ENCODE results near the gene TNFRSF1A. TPM values are rescaled to one million over a fixed set of nuclear protein-coding genes. Genes with fewer than 3 reads are reported as not detected.
"Not testable (repeated sequence)": the region's sequence is repeated elsewhere in the genome, so short reads cannot be mapped to it uniquely, and the experiment has no call there.

Gene TNFRSF1A
- total RNA-seq, 2 donors from 2014 or later = 49.3 to 62.6 TPM

DNA sequence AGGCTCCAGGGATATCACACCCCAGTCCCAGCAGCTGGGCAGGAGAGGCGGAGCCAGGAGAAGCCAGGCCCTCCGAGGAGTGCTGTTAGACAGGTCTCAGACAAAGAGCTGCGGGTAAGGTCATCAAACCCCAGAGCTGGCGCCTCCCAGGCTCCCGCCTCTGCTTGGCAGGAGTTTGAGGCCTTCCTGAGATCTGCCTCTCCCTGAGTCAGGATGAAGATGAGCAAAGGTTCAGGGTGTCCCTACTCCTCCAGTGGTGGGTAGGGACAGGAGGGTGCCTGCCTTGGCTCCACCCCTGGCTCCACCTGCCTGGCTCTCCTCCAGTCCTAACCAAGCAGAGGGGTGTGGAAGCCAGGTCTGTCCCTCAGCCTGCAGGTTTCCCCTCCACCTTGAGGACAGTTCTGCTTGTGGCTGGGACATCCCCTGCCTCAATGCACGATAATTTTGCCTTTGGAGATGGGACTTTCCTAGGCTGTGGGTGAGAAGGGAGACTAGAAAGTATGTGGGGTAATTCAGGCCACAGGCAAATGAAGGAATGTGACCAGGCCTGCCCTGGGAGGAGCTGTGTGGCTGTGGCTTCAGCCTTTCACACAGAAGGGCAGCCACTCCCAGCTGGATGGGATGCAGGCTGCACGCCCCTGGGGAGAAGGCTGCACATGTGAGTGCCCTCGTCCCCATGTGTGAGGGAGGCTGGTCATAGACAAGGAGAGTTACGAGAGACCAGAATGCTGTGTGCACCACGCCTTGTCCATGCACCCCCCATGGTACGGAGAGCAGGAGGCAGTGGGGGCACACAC is 29.1 kb downstream of the TNFRSF1A start:
- Mint-ChIP-seq H3K27ac (peak overlapping the region; percentile 42 to 46), H3K36me3 (no peaks in the 10 kb centered on the region), H3K9me3 (no peaks in the 10 kb centered on the region)
- ATAC-seq (peak; percentile 55 to 85), DNase-seq (ENCODE audit: low spot score in 2 of 2) (no peak)

DNA sequence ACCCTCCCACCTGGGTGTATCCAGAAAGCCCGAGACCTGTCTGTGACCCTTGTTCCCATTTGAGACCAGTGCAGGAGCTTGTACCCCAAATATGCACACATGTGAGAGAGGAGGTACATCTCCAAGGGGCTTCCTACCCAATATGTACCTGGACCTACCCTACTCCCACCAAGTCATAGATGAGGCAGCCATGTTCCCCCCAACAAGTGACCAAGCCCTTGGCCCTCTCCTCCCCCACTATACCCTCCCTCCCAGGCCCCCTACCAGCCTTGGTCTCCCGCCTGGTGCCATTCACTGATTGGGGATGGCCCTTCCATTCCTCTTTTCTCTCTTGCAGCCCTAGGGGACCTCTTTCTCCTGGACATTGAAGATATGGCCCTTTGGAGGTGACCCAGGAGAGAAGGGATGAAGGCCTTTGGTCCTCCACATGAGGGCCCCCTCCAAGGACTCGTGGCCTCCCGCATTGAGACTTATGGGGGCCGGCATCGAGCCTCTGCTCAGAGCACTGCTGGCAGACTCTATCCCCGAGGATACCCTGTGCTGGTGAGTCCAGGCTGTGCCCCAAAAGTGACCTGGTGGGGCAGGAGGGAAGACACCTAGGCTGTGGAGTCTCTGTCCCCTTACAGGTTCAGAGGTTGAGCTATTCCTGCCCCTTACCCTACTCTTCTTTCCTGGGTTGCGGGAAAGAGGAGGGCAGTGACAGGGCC is 29.9 kb downstream of the TNFRSF1A start:
- DNase-seq (ENCODE audit: low spot score in 2 of 2) = no peak

DNA sequence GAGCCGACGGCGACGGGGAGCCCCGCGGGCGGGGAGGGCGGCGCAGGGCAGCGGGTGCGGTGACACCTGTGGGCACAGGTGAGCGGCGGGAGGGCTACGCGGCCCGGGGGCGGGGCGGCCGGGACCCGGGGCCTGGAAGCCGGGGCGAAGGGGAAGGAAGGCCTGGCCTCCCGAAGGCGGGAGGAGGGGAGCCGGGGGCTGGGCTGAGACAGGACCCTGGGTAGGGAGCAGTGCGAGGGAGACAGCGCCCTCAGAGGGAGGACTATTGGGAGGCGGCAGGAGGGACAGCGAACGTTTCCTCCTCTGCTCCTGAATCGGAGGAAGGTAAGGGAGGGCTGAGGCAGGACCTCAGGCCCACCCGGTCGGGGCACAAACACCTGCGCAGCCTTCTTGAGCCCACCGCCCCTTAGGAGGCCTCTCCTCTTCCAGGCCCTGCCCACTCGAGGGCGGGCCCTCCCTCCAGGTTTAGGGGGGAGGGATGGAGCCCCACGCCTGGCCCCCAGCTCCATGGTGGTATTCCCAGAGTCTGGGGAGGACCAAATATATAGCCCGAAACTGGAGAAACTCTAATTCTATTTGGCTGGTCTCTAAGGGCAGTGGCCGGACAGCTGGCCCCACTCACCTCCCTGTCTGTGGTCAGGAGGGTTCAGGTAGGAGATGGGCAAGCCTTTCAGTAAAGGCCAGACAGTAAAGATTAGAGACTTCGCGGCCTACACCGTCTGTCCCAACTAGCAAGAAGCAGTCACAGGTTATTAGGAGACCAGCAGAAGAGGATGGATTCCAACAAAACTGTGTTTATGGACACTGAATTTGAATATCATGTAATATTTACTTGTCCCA is 30.9 kb downstream of the TNFRSF1A start:
- ATAC-seq (no peak), DNase-seq (ENCODE audit: low spot score in 2 of 2) (no peak)
- Mint-ChIP-seq H3K27ac (no peak overlapping the region), H3K36me3 (no peaks in the 10 kb centered on the region), H3K9me3 (no peaks in the 10 kb centered on the region)

More for the DNA sequence above, 29.9 kb downstream of the TNFRSF1A start:
- ATAC-seq = no peak
- peak overlapping the region in 1 of 2 donors; percentile 42 for H3K27ac Mint-ChIP-seq
- no peaks in the 10 kb centered on the region for H3K9me3 Mint-ChIP-seq
- no peaks in the 10 kb centered on the region for H3K36me3 Mint-ChIP-seq

DNA sequence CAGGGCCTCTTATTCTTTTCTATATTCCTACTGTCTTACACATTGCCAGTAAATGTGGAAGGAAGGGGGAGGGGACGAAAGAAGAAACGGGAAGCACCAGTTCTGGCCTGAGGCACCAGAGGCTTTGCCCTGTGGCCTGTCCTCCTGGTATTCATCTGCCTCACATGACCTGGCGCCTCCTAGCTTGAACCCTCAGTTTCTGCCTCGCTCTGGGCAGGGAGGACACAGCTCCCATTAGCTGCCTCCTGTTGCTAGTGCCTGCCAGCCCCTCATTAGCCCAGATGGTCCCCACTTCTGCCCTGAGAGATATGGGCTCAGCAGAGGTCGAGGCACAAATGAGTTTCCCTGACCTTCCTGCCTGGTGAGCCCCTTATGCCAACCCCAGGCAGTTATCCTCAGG is 34.3 kb downstream of the TNFRSF1A start:
- H3K9me3 Mint-ChIP-seq = no peaks in the 10 kb centered on the region
- no peak for DNase-seq (ENCODE audit: low spot score in 2 of 2)
- no peak for ATAC-seq

DNA sequence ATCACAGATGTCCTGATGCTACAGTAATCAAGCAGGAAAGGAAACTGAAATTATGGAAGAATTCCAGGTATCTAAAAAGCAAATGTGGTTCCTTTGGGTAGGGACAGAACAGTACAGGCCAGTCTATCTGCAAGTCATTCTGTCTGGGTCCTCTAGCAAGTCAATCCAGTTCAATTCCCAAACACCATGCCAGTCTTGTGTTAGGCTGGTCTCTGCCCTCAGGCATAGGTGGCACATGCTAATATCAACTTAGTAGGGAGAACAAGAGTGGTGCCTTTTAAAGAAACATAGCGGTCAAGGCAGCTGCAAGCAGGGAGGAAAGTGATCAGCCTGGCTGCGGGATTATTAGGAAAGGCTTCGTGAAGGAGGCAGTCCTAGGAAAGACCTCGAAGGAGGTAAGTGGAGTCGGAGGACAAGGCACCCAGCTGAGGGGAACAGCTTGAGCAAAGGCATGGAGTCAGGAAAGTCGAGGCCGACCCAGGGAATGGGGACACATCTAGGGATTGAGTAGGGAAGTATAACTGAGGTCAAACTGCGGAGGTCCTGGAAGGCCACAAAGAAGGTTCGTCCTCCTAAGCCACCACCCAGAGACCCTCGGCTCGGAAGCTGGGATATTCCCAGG is 35.2 kb downstream of the TNFRSF1A start:
- no peak for DNase-seq (ENCODE audit: low spot score in 2 of 2)
- ATAC-seq = no peak
- Mint-ChIP-seq H3K36me3 (no peaks in the 10 kb centered on the region), H3K27ac (no peak overlapping the region), H3K9me3 (no peaks in the 10 kb centered on the region)

More for the DNA sequence above, 34.3 kb downstream of the TNFRSF1A start:
- Mint-ChIP-seq H3K36me3 (no peaks in the 10 kb centered on the region), H3K27ac (no peak overlapping the region)

DNA sequence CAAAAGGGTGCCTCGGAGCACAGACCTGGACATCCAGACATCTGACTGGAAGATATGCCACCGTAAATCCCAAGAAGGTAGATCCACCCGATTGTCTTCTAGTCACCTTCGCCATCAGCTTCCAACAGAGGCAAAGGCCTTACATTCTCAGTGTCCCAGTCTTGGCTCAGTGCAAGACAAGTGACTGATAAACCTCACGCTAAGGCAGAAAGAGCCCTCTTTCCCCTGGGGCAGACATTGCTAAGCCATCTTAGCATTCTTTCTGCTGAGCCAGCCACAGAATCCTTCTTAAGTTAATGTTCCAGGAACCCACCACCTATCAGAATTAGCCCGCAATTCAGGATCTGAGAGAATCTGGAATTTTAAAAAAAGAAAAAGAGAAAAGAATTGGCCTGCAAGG is 35.7 kb downstream of the TNFRSF1A start:
- H3K9me3 Mint-ChIP-seq = no peaks in the 10 kb centered on the region
- no peak overlapping the region for H3K27ac Mint-ChIP-seq
- DNase-seq (ENCODE audit: low spot score in 2 of 2) (no peak), ATAC-seq (no peak)
- no peaks in the 10 kb centered on the region for H3K36me3 Mint-ChIP-seq

DNA sequence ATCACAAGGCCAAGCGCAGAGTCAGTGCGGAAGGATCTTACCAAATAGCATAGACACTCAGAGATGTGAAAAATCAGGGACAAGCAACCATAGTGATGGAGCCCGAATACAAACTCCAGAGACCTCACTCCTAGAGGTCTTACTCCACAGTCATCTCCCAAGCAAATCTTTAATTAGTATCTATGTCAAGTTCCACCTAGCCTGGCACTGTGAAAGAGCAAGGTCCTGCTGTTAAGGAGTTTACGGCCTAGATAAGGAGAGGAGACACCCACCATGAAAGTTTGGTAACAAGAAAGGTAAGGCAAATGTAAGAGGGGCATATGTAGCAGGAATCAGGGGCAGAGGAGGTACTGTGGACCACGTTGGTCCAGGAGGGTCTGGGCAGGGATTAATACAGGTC is 38.8 kb downstream of the TNFRSF1A start:
- Mint-ChIP-seq H3K27ac (no peak overlapping the region), H3K9me3 (no peaks in the 10 kb centered on the region), H3K36me3 (no peaks in the 10 kb centered on the region)
- ATAC-seq (no peak), DNase-seq (ENCODE audit: low spot score in 2 of 2) (no peak)

DNA sequence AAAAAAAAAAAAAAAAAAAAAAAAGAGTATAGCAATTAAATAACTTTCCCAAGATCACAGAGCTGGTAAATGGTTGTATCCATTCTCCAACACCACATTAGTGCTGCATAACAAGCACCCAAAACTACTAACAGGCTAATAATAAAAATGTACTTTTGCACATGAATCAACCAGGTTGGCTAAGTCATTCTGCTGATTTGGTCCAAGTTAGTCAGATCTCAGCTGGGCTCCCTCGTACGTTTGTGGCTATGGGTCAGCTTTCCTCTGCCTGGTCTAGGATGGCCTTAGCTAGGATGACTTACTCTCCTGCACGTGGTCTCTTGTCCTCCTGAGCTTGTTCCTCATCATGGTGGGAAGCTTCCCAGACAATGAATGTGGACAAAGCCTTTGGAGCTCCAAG is 39.3 kb downstream of the TNFRSF1A start:
- DNase-seq (ENCODE audit: low spot score in 2 of 2) (no peak), ATAC-seq (no peak)
- Mint-ChIP-seq H3K27ac (no peak overlapping the region), H3K9me3 (no peaks in the 10 kb centered on the region), H3K36me3 (no peaks in the 10 kb centered on the region)

DNA sequence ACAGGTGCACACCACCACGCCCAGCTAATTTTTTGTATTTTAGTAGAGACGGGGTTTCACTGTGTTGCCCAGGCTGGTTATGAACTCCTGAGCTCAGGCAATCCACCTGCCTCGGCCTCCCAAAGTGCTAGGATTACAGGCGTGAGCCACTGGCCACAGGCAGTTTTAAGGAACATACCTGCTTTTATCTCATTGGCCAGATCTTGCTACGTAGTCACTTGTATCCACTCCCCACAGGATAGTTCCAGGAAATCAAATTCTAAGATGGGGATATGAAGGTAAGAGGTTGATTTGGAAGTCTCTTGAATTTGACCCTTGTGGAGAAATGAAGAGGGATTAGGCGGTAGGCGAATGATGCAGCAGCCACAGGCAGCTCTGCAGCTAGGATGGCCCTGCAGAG is 40.2 kb downstream of the TNFRSF1A start:
- ATAC-seq (no peak), DNase-seq (ENCODE audit: low spot score in 2 of 2) (no peak)
- Mint-ChIP-seq H3K36me3 (no peaks in the 10 kb centered on the region), H3K9me3 (no peaks in the 10 kb centered on the region), H3K27ac (no peak overlapping the region)

DNA sequence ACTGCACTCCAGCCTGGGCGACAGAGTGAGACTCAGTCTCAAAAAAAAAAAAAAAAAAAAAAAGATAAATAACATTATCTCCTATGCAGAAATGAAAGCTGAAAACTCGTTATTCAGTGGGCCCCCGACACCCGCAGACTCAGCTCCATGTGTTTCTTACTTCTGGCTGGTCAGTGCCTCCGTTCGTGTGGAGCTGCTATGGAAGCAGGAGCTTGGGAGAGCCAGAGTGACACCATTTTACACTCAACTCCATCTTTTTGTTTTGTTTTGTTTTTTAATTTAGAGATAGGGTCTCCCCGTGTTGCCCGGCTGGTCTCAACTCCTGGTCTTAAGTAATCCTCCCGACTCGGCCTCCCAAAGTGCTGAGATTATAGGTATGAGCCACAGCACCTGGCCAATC is 44.7 kb downstream of the TNFRSF1A start:
- no peak for DNase-seq (ENCODE audit: low spot score in 2 of 2)
- H3K9me3 Mint-ChIP-seq = no peaks in the 10 kb centered on the region
- H3K36me3 Mint-ChIP-seq = no peaks in the 10 kb centered on the region
- H3K27ac Mint-ChIP-seq = no peak overlapping the region
- ATAC-seq = no peak

DNA sequence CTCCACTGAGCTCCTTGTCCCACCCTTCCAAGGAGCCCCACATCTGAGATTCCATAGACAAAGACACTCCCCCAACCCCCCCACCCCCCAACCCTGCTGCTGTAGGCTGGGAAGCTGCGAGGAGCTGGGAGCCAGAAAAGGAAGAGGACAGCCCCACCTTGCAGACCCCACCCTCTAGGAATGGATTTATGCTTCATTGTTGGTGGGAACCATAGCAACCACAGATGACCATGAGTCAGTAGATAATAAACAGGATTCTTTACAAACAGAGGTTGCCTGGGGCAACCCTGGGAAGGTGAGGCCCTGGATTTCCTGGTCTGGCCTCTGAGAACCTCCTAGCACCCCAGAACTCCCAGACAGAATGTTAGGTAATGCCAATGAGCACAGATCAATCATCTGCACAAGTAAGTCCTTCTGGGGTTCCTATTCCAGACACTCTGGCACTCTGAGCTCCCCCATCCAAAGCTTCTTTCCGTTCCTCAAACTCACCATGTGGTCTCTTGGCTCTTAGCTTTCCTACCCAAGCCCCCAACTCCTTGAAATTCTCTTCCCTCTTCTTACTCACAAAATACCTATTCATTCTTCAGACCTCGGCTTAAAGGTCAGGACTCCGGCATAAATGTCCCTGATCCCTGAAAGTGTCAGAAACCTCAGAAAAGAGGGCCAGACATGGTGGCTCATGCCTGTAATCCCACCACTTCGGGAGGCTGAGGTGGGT is 46.6 kb downstream of the TNFRSF1A start:
- ATAC-seq (no peak), DNase-seq (ENCODE audit: low spot score in 2 of 2) (no peak)
- Mint-ChIP-seq H3K27ac (peak overlapping the region in 1 of 2 donors; percentile 4), H3K9me3 (no peaks in the 10 kb centered on the region), H3K36me3 (no peaks in the 10 kb centered on the region)

DNA sequence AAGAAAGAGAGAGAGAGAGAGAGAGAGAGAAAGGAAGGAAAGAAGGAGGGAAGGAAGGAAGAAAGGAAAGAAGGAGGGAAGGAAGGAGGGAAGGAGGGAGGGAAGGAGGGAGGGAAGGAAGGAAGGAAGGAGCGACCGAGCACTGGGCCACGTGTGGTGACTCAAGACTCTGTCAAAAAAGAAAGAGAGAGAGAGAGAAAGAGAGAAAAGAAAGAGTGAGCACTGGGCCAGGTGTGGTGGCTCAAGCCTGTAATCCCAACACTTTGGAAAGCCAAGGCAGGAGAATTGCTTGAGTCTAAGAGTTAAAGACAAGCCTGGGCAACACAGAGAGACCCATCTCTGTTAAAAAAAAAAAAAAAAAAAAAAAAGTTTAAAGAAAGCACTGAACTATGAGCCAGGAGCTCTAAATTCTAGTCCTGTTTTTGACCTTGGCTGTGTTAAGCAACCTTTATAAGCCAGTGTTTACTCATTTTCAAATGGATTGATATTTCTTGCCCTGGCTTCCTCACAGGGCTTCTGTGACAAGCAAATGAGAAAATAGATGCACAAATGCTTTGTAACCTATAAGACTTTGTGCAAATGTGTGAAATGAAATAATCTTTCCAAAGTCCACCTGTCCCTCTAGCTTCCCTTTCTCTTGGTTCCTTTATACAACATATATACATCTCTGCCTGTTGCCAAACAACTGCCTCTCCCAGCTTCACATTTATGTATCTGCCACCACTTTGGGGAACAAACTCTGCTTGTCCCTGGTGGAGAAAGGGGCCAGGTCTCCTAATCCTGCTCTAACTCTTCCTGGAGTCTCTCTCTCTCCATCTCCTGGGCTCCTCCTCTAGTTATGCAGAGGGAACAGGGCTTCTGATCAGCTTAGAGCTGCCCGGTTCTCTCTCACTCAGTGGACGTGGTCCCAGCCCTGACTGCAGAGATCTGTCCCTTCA is 47.5 kb downstream of the TNFRSF1A start:
- Mint-ChIP-seq H3K27ac (no peak overlapping the region), H3K36me3 (no peaks in the 10 kb centered on the region), H3K9me3 (no peaks in the 10 kb centered on the region)
- ATAC-seq (no peak), DNase-seq (ENCODE audit: low spot score in 2 of 2) (no peak)

DNA sequence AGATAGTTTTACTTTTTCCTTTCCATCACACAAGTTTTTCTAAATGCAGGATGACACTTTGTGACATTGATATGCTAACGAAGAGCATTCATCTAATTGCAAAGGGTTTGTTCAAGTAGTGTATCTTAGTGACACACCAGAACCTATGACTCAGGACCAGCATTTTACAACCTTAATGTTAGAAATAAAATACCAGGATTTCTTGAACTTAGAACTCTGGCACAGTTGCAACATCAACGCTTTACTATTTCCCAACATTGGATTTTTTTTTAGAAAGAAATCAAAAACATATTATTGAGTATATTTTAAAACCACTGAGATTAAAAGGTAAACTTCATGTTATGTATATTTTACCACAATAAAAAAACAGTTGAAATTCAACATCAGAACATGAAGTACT is 49.3 kb downstream of the TNFRSF1A start:
- ATAC-seq = no peak

DNA sequence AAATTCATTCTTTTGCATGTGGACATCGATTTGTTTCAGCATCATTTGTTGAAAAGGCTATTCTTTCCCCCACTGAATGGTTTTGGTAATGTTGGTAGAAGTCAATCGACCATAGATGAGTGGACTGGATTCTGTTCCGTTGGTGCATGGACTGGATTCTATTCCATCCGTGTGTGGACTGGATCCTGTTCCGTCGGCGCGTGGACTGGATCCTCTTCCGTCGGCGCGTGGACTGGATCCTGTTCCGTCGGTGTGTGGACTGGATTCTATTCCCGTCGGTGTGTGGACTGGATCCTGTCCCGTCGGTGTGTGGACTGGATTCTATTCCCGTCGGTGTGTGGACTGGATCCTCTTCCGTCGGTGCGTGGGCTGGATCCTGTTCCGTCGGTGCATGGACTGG is 52.0 kb downstream of the TNFRSF1A start:
- ATAC-seq; H3K9me3 Mint-ChIP-seq; H3K36me3 Mint-ChIP-seq; H3K27ac Mint-ChIP-seq; DNase-seq (ENCODE audit: low spot score in 2 of 2): not testable (repeated sequence)

More for the DNA sequence above, 49.3 kb downstream of the TNFRSF1A start:
- Mint-ChIP-seq H3K27ac (no peak overlapping the region), H3K36me3 (no peaks in the 10 kb centered on the region), H3K9me3 (no peaks in the 10 kb centered on the region)
- DNase-seq (ENCODE audit: low spot score in 2 of 2) = no peak

DNA sequence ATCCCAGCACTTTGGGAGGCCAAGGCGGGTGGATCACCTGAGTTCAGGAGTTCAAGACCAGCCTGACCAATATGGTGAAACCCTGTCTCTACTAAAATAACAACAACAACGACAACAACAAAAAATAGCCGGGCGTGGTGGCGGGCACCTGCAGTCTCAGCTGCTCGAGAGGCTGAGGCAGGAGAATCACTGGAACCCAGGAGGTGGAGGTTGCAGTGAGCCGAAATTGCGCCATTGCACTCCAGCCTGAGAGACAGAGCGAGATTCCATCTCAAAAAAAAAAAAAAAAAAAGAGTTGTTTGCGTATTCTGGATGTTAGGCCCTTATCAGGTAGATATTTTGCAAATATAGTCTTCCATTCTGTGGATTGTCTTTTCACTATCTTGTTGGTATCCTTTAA is 52.8 kb downstream of the TNFRSF1A start:
- not testable (repeated sequence) for H3K9me3 Mint-ChIP-seq; H3K36me3 Mint-ChIP-seq; H3K27ac Mint-ChIP-seq; DNase-seq (ENCODE audit: low spot score in 2 of 2); ATAC-seq

All from activated naive CD4-positive, alpha-beta T cell treated with anti-CD3 and anti-CD28 coated beads, Interleukin-2, amount 50 U/mL, for 72 hours (primary cell).